HepG2 (cell line): Measurements from ENCODE around the gene AKAP7. TPM values are rescaled to one million over a fixed set of nuclear protein-coding genes. Genes with fewer than 3 reads are reported as not detected.
"Not testable (repeated sequence)": the region's sequence is repeated elsewhere in the genome, so short reads cannot be mapped to it uniquely, and the experiment has no call there.

Source experiments
- ATAC-seq: fragments of 200-7000 bp; cut with Tn5 transposase; 3 replicates; pipeline ENCODE4 v1.9.1; 2020; ENCODE audit warnings: mild to moderate bottlenecking, moderate library complexity
- BruUV-seq: library from RNA; stranded (reverse); fragments of 400-500 nt; replicated peaks from 2 replicates; lab custom pipeline; 2021; lab: Mats Ljungman, UMichigan
- CTCF ChIA-PET: fragments of 300-600 bp; formaldehyde crosslinking; extraction: SDS; loops from one replicate; lab custom pipeline; 2021; ENCODE audit warnings: low total read pairs, inconsistent platforms, low intra/inter-chr PET ratio; lab: Yijun Ruan, JAX
- POLR2A ChIA-PET: fragments of 350-600 bp; sonication (Branson Sonifier 250); formaldehyde crosslinking; loops from one replicate; lab custom pipeline; 2020; ENCODE audit warnings: antibody characterized with exemption, inconsistent platforms; lab: Yijun Ruan, JAX
- DNase-seq: peaks from one replicate; pipeline ENCODE4 v3.0.0-alpha.2; 2015; ENCODE audit warnings: low spot score
- FAIRE-seq: peaks from 3 replicates; lab custom pipeline; 2011; peaks lifted over from hg19 to GRCh38; lab: Jason Lieb, UNC
- H2AFZ ChIP-seq: one replicate; pipeline ENCODE4 v1.6.1; 2011; ENCODE audit warnings: low read length, inconsistent platforms
- H3K27ac ChIP-seq: fragments of 300-600 bp; 3 replicates; pipeline ENCODE4 v1.8.0; 2011; ENCODE audit warnings: mixed run types, mild to moderate bottlenecking, mixed read lengths, low read length, inconsistent platforms; ENCODE audit not compliant: insufficient read depth; ENCODE audit errors: extremely low read length
- H3K27me3 ChIP-seq, 2 experiments: fragments of 200-600 bp in 1 of 2; 2 replicates in 1 of 2; 3 replicates in 1 of 2; pipeline versions ENCODE4 v1.6.0 to v1.8.0; 2011; ENCODE audit warnings: low read length in 2 of 2, mild to moderate bottlenecking in 2 of 2, moderate library complexity in 2 of 2, inconsistent platforms in 1 of 2; ENCODE audit not compliant: insufficient read depth in 2 of 2, control insufficient read depth in 1 of 2
- H3K36me3 ChIP-seq, 2 experiments: fragments of 200-600 bp in 1 of 2; replicated peaks in 1 of 2; 2 replicates in 1 of 2; 3 replicates in 1 of 2; pipeline versions ENCODE4 v1.5.1 to v1.8.0; 2011; ENCODE audit warnings: low read length in 2 of 2, inconsistent platforms in 1 of 2; ENCODE audit not compliant: insufficient read depth in 2 of 2, control insufficient read depth in 1 of 2
- H3K4me1 ChIP-seq: 2 replicates; pipeline ENCODE4 v1.5.1; 2012; ENCODE audit warnings: low read length, inconsistent platforms; ENCODE audit not compliant: insufficient read depth
- H3K4me2 ChIP-seq: 2 replicates; pipeline ENCODE4 v1.6.0; 2011; ENCODE audit warnings: low read depth, low read length, inconsistent platforms
- H3K4me3 ChIP-seq, 3 experiments: fragments of 200-600 bp in 1 of 3; sonication (generic), shearing (Covaris generic) in 1 of 3; replicated peaks in 1 of 3; 2 replicates each; pipeline ENCODE4 v1.5.1; 2011 to 2016; ENCODE audit warnings: low read length in 3 of 3, inconsistent platforms in 2 of 3, low read depth in 2 of 3, mild to moderate bottlenecking in 2 of 3, control low read depth in 1 of 3, mixed read lengths in 1 of 3; ENCODE audit not compliant: insufficient read depth in 1 of 3
- H3K79me2 ChIP-seq: one replicate; pipeline ENCODE4 v1.6.1; 2011; ENCODE audit warnings: low read length, inconsistent platforms; ENCODE audit not compliant: insufficient read depth
- H3K9ac ChIP-seq: 2 replicates; pipeline ENCODE4 v1.6.0; 2011; ENCODE audit warnings: mild to moderate bottlenecking, low read depth, low read length, inconsistent platforms; ENCODE audit not compliant: insufficient read depth
- H3K9me3 ChIP-seq: 2 replicates; pipeline ENCODE4 v1.5.1; 2012; ENCODE audit warnings: mild to moderate bottlenecking, low read length
- H4K20me1 ChIP-seq: 2 replicates; pipeline ENCODE4 v1.6.0; 2011; ENCODE audit warnings: inconsistent platforms, mild to moderate bottlenecking, low read length, moderate library complexity; ENCODE audit not compliant: insufficient read depth
- EP300 ChIP-seq, 3 experiments: sonication (generic) in 1 of 3; formaldehyde crosslinking in 1 of 3; IDR thresholded peaks; 2 replicates each; pipeline versions ENCODE4 v1.5.1 to v1.6.1; 2011 to 2020; ENCODE audit warnings: low read depth in 2 of 3, low read length in 2 of 3, borderline replicate concordance in 1 of 3, improper control_type of control experiment in 1 of 3, mild to moderate bottlenecking in 1 of 3, missing genetic modification reagents in 1 of 3, moderate library complexity in 1 of 3
- ERF ChIP-seq: IDR thresholded peaks from 2 replicates; pipeline ENCODE4 v1.6.1; 2018; ENCODE audit warnings: missing biosample characterization, missing genetic modification reagents
- MAZ ChIP-seq, 2 experiments: sonication (generic) in 1 of 2; formaldehyde crosslinking in 1 of 2; IDR thresholded peaks; 2 replicates each; pipeline versions ENCODE4 v1.5.0 to v1.6.1; 2012 to 2020; ENCODE audit warnings: low read depth in 2 of 2, mild to moderate bottlenecking in 2 of 2, borderline replicate concordance in 1 of 2, improper control_type of control experiment in 1 of 2, low read length in 1 of 2, missing genetic modification reagents in 1 of 2, moderate library complexity in 1 of 2
- PITX1 ChIP-seq: sonication (generic); formaldehyde crosslinking; IDR thresholded peaks from 2 replicates; pipeline ENCODE4 v1.5.1; 2020; ENCODE audit warnings: mild to moderate bottlenecking, missing genetic modification reagents
- RBFOX2 ChIP-seq: fragments of 200-400 bp; formaldehyde crosslinking; IDR thresholded peaks from 2 replicates; pipeline ENCODE4 v1.6.1; 2017; ENCODE audit warnings: low read depth, mild to moderate bottlenecking, low read length
- TSC22D2 ChIP-seq: sonication (generic); formaldehyde crosslinking; IDR thresholded peaks from 2 replicates; pipeline ENCODE4 v1.5.1; 2020; ENCODE audit warnings: missing genetic modification reagents, mild to moderate bottlenecking, borderline replicate concordance
- U2AF2 ChIP-seq: fragments of 200-400 bp; formaldehyde crosslinking; IDR thresholded peaks from 2 replicates; pipeline ENCODE4 v1.6.1; 2017; ENCODE audit warnings: low read depth, mild to moderate bottlenecking, low read length
- ZNF264 ChIP-seq: sonication (generic); formaldehyde crosslinking; IDR thresholded peaks from 2 replicates; pipeline ENCODE4 v1.4.0; 2020; ENCODE audit warnings: missing genetic modification reagents
- ZNF773 ChIP-seq: sonication (generic); formaldehyde crosslinking; IDR thresholded peaks from 2 replicates; pipeline ENCODE4 v1.4.0; 2020; ENCODE audit warnings: missing genetic modification reagents, borderline replicate concordance
- WGBS: methylation state at CpG from one replicate; pipeline ENCODE4 v1.1.6; 2017; ENCODE audit warnings: low lambda C conversion rate; 5-methylcytosine and 5-hydroxymethylcytosine counted together
- in situ Hi-C: cut with HindIII; loops from 2 replicates; pipeline ENCODE4 v1.10.0; 2017; ENCODE audit warnings: low pct_unique_long_range_greater_than_20kb; ENCODE audit not compliant: extremely low pct_ligation_motif_present
- intact Hi-C: fragments of 100-400 bp; cut with micrococcal nuclease; formaldehyde crosslinking; loops from one replicate; pipeline ENCODE4 v1.10.0; 2022; ENCODE audit not compliant: unreplicated experiment
- polyA plus RNA-seq, 8 experiments: library from polyadenylated mRNA; depleted of rRNA in 3 of 8; stranded (reverse) in 7 of 8; unstranded in 1 of 8; fragments of >200 nt; fragmentation: Illumina TruSeq in 4 of 8; extraction: Trizol in 4 of 8; gene quantifications; 2 replicates each; pipeline versions ENCODE4 v1.2.1 to v1.2.3, GENCODE V29; 2011 to 2016; ENCODE audit warnings: low read depth in 4 of 8, missing spikeins in 1 of 8, mixed read lengths in 1 of 8; ENCODE audit not compliant: insufficient read depth in 1 of 8
- total RNA-seq, 5 experiments: library from RNA; depleted of rRNA; stranded (reverse); fragments of >200 nt; fragmentation: Illumina TruSeq; extraction: Trizol; gene quantifications; 2 replicates each; pipeline ENCODE4 v1.2.3, GENCODE V29; 2016; ENCODE audit warnings: low read depth in 1 of 5
- TF ChIP-seq, protein P1 (sequence below): sonication (generic); formaldehyde crosslinking; conservative IDR thresholded peaks from 2 replicates; pipeline ENCODE4 v1.4.0; 2020; ENCODE audit warnings: mild to moderate bottlenecking, missing genetic modification reagents, moderate library complexity
- TF ChIP-seq, protein P2 (sequence below): fragments of 450-650 bp; IDR thresholded peaks from 2 replicates; pipeline ENCODE4 v1.6.1; 2017

The AKAP7 gene
- total and polyA plus RNA-seq, 2 of the 13 experiments (the other 11 are each of a cell fraction or from before 2014, with no cell fraction given), result 3.6 to 11.7 TPM

DNA sequence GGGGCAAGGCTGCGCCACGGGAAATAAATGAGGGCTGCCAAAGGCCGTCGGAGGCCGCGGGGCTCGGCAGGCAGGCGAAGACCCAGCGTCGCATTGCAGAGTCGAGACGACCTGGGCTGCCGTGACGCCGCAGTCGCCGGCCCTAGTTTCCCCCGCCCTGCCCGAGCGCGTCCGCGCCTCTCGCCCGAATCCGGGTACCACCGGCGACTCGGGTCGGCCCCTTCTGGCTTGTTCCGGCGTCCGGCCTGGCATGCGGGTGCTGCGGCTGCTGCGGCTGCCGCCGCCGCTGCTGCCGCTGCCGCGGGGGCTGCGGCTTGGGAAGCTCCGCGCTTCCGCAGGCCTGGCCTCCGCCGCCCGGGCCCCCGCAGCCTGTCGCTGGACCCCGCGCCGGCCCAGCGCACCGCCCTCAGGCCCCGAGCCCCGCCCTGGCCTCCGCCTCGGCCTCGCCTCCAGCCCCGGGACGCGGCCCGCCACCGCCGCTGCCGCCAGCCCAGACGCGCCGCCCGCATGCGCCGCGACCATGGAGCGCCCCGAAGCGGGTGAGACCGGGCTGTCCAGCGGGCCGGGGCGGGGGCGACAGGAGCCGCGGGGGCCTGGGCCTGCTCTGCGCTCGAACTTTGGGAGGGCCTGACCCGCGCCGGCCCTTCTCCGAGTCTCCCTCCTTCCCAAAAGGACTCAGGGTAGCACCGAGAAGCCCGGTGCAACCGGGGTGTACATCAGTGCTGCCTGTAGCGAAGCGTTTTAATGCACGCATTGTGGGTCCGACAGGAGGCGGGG lies at the start of gene AKAP7 (continued):
- TF ChIP-seq ZNF773 (CRISPR knock-in tag), result peak; percentile 76; the same call in 1 of the 2 replicates
- TF ChIP-seq PITX1, result no peak
- TF ChIP-seq ERF (CRISPR knock-in tag), result no peak; the same call in 1 of the 2 replicates
- TF ChIP-seq MAZ (IDR thresholded peaks at IDR 0.05; ENCODE audit: borderline replicate concordance, low read depth, low read length), result peak; percentile 57; the same call in 1 of the 2 replicates
- peak; percentile 81 for TF ChIP-seq MAZ (CRISPR knock-in tag; IDR thresholded peaks at IDR 0.05; ENCODE audit: low read depth)
- TF ChIP-seq U2AF2, result no peak
- peak; percentile 88 for TF ChIP-seq RBFOX2
- TF ChIP-seq, protein P1, sequence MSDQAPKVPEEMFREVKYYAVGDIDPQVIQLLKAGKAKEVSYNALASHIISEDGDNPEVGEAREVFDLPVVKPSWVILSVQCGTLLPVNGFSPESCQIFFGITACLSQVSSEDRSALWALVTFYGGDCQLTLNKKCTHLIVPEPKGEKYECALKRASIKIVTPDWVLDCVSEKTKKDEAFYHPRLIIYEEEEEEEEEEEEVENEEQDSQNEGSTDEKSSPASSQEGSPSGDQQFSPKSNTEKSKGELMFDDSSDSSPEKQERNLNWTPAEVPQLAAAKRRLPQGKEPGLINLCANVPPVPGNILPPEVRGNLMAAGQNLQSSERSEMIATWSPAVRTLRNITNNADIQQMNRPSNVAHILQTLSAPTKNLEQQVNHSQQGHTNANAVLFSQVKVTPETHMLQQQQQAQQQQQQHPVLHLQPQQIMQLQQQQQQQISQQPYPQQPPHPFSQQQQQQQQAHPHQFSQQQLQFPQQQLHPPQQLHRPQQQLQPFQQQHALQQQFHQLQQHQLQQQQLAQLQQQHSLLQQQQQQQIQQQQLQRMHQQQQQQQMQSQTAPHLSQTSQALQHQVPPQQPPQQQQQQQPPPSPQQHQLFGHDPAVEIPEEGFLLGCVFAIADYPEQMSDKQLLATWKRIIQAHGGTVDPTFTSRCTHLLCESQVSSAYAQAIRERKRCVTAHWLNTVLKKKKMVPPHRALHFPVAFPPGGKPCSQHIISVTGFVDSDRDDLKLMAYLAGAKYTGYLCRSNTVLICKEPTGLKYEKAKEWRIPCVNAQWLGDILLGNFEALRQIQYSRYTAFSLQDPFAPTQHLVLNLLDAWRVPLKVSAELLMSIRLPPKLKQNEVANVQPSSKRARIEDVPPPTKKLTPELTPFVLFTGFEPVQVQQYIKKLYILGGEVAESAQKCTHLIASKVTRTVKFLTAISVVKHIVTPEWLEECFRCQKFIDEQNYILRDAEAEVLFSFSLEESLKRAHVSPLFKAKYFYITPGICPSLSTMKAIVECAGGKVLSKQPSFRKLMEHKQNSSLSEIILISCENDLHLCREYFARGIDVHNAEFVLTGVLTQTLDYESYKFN, result no peak
- peak in 1 of 2 experiments; percentile 17; a peak in 1 of 4 replicates for TF ChIP-seq EP300 (IDR thresholded peaks at IDR 0.05; ENCODE audit: low read depth in 2 of 2, low read length in 2 of 2)
- TF ChIP-seq EP300 (CRISPR knock-in tag; IDR thresholded peaks at IDR 0.05; ENCODE audit: borderline replicate concordance), result 0 out of 2 replicates have a peak, but pooled peaks have one; percentile 43
- 0 out of 2 replicates have a peak, but pooled peaks have one; percentile 36 for TF ChIP-seq TSC22D2
- TF ChIP-seq, protein P2, sequence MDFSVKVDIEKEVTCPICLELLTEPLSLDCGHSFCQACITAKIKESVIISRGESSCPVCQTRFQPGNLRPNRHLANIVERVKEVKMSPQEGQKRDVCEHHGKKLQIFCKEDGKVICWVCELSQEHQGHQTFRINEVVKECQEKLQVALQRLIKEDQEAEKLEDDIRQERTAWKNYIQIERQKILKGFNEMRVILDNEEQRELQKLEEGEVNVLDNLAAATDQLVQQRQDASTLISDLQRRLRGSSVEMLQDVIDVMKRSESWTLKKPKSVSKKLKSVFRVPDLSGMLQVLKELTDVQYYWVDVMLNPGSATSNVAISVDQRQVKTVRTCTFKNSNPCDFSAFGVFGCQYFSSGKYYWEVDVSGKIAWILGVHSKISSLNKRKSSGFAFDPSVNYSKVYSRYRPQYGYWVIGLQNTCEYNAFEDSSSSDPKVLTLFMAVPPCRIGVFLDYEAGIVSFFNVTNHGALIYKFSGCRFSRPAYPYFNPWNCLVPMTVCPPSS, result no peak
- peak; percentile 51; the same call in 1 of the 2 replicates for TF ChIP-seq ZNF264 (CRISPR knock-in tag)

DNA sequence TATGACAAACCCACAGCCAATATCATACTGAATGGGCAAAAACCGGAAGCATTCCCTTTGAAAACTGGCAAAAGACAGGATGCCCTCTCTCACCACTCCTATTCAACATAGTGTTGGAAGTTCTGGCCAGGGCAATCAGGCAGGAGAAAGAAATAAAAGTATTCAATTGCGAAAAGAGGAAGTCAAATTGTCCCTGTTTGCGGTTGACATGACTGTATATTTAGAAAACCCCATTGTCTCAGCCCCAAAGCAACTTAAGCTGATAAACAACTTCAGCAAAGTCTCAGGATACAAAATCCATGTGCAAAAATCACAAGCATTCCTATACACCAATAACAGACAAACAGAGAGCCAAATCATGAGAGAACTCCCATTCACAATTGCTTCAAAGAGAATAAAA lies 44.9 kb upstream of the AKAP7 start:
- H3K79me2 ChIP-seq, in situ Hi-C loops, intact Hi-C loops, H3K27ac ChIP-seq, BruUV-seq, POLR2A ChIA-PET, FAIRE-seq, H4K20me1 ChIP-seq, CTCF ChIA-PET, H2AFZ ChIP-seq, H3K4me3 ChIP-seq, H3K36me3 ChIP-seq, H3K9ac ChIP-seq, H3K4me2 ChIP-seq, DNase-seq, ATAC-seq, H3K27me3 ChIP-seq, H3K9me3 ChIP-seq: not testable (repeated sequence)
- peaks cover 13% of the 10 kb centered on the region; the same call in 1 of the 2 replicates for H3K4me1 ChIP-seq
- 7% methylated on average over 3 of the region's 3 CpGs for WGBS
